Liver (tissue), 3 donors: ENCODE results near the gene ATP6V1A.

Experiments used
- FOXA1 ChIP-seq: IDR thresholded peaks from 2 replicates; pipeline ENCODE4 v1.6.1; 2016; ENCODE audit warnings: antibody characterized with exemption
- GABPA ChIP-seq, 2 donors: IDR thresholded peaks in 1 of 2; conservative IDR thresholded peaks in 1 of 2; 2 replicates each; pipeline ENCODE4 v1.6.1; 2016; ENCODE audit warnings: antibody characterized with exemption in 2 of 2, mild to moderate bottlenecking in 1 of 2, moderate library complexity in 1 of 2
- HNF4A ChIP-seq, 2 donors: conservative IDR thresholded peaks; 2 replicates each; pipeline ENCODE4 v1.6.1; 2016; ENCODE audit warnings: antibody characterized with exemption in 2 of 2, mild to moderate bottlenecking in 2 of 2
- HNF4G ChIP-seq: IDR thresholded peaks from 2 replicates; pipeline ENCODE4 v1.6.1; 2016; ENCODE audit warnings: antibody characterized with exemption
- JUND ChIP-seq, 2 donors: IDR thresholded peaks; 2 replicates each; pipeline ENCODE4 v1.6.1; 2016; ENCODE audit warnings: antibody characterized with exemption in 2 of 2
- RAD21 ChIP-seq, 2 donors: IDR thresholded peaks; 2 replicates each; pipeline ENCODE4 v1.6.1; 2016; ENCODE audit warnings: antibody characterized with exemption in 2 of 2, mild to moderate bottlenecking in 2 of 2
- RXRA ChIP-seq, 2 donors: IDR thresholded peaks; 2 replicates each; pipeline ENCODE4 v1.6.1; 2017 to 2018; ENCODE audit warnings: antibody characterized with exemption in 2 of 2, mild to moderate bottlenecking in 1 of 2
- SP1 ChIP-seq: IDR thresholded peaks from 2 replicates; pipeline ENCODE4 v1.6.1; 2018; ENCODE audit warnings: antibody characterized with exemption, mild to moderate bottlenecking
- TAF1 ChIP-seq: conservative IDR thresholded peaks from 2 replicates; pipeline ENCODE4 v1.6.1; 2016; ENCODE audit warnings: antibody characterized with exemption, mild to moderate bottlenecking
- YY1 ChIP-seq: IDR thresholded peaks from 2 replicates; pipeline ENCODE4 v1.6.1; 2016; ENCODE audit warnings: antibody characterized with exemption, mild to moderate bottlenecking
- TF ChIP-seq, protein P1 (sequence below): fragments of 150-350 bp; IDR thresholded peaks from 2 replicates; pipeline ENCODE4 v1.5.1; 2017; ENCODE audit warnings: improper control_type of control experiment, low read depth, low read length; ENCODE audit not compliant: missing input control
- TF ChIP-seq, protein P2 (sequence below): IDR thresholded peaks from 2 replicates; pipeline ENCODE4 v1.6.1; 2016; ENCODE audit warnings: antibody characterized with exemption
- TF ChIP-seq, protein P3 (sequence below): IDR thresholded peaks from 2 replicates; pipeline ENCODE4 v1.6.1; 2016; ENCODE audit warnings: antibody characterized with exemption
- TF ChIP-seq, protein P4 (sequence below): IDR thresholded peaks from 2 replicates; pipeline ENCODE4 v1.6.1; 2016; ENCODE audit warnings: antibody characterized with exemption, mild to moderate bottlenecking
- donor health status: healthy.
- donor health status: healthy.

DNA sequence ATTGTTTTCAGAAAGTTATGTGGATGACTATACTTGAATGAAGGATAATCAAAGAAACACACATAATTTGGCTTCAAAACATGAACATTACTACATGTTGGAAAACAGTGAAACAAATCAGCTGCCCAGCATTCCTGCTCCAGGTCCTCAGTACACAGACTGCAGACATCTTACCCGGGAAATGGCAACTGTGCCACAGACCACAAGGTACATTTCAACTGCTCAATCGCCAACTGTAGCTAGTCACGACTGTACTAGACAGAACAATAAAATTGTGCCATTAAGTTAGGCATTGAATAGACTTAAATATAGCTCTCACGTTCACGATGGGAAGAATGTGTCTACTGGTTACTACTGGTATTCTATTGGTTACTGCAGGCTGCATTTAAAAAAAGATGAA is 5.7 kb upstream of the ATP6V1A start:
- TF ChIP-seq SP1 (no peak), HNF4A (conservative IDR thresholded peaks at IDR 0.05) (no peak), GABPA (IDR thresholded peaks at IDR 0.05 in 1 of 2, conservative IDR thresholded peaks at IDR 0.05 in 1 of 2) (no peak), YY1 (no peak), RAD21 (IDR thresholded peaks at IDR 0.05) (no peak), RXRA (IDR thresholded peaks at IDR 0.05) (no peak), TAF1 (no peak), FOXA1 (no peak), JUND (IDR thresholded peaks at IDR 0.05) (no peak), HNF4G (no peak)
- TF ChIP-seq, protein P1, sequence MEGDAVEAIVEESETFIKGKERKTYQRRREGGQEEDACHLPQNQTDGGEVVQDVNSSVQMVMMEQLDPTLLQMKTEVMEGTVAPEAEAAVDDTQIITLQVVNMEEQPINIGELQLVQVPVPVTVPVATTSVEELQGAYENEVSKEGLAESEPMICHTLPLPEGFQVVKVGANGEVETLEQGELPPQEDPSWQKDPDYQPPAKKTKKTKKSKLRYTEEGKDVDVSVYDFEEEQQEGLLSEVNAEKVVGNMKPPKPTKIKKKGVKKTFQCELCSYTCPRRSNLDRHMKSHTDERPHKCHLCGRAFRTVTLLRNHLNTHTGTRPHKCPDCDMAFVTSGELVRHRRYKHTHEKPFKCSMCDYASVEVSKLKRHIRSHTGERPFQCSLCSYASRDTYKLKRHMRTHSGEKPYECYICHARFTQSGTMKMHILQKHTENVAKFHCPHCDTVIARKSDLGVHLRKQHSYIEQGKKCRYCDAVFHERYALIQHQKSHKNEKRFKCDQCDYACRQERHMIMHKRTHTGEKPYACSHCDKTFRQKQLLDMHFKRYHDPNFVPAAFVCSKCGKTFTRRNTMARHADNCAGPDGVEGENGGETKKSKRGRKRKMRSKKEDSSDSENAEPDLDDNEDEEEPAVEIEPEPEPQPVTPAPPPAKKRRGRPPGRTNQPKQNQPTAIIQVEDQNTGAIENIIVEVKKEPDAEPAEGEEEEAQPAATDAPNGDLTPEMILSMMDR, result no peak
- TF ChIP-seq, protein P2, sequence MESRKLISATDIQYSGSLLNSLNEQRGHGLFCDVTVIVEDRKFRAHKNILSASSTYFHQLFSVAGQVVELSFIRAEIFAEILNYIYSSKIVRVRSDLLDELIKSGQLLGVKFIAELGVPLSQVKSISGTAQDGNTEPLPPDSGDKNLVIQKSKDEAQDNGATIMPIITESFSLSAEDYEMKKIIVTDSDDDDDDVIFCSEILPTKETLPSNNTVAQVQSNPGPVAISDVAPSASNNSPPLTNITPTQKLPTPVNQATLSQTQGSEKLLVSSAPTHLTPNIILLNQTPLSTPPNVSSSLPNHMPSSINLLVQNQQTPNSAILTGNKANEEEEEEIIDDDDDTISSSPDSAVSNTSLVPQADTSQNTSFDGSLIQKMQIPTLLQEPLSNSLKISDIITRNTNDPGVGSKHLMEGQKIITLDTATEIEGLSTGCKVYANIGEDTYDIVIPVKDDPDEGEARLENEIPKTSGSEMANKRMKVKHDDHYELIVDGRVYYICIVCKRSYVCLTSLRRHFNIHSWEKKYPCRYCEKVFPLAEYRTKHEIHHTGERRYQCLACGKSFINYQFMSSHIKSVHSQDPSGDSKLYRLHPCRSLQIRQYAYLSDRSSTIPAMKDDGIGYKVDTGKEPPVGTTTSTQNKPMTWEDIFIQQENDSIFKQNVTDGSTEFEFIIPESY, result no peak
- TF ChIP-seq, protein P3, sequence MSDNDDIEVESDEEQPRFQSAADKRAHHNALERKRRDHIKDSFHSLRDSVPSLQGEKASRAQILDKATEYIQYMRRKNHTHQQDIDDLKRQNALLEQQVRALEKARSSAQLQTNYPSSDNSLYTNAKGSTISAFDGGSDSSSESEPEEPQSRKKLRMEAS, result no peak
- TF ChIP-seq, protein P4, sequence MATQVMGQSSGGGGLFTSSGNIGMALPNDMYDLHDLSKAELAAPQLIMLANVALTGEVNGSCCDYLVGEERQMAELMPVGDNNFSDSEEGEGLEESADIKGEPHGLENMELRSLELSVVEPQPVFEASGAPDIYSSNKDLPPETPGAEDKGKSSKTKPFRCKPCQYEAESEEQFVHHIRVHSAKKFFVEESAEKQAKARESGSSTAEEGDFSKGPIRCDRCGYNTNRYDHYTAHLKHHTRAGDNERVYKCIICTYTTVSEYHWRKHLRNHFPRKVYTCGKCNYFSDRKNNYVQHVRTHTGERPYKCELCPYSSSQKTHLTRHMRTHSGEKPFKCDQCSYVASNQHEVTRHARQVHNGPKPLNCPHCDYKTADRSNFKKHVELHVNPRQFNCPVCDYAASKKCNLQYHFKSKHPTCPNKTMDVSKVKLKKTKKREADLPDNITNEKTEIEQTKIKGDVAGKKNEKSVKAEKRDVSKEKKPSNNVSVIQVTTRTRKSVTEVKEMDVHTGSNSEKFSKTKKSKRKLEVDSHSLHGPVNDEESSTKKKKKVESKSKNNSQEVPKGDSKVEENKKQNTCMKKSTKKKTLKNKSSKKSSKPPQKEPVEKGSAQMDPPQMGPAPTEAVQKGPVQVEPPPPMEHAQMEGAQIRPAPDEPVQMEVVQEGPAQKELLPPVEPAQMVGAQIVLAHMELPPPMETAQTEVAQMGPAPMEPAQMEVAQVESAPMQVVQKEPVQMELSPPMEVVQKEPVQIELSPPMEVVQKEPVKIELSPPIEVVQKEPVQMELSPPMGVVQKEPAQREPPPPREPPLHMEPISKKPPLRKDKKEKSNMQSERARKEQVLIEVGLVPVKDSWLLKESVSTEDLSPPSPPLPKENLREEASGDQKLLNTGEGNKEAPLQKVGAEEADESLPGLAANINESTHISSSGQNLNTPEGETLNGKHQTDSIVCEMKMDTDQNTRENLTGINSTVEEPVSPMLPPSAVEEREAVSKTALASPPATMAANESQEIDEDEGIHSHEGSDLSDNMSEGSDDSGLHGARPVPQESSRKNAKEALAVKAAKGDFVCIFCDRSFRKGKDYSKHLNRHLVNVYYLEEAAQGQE, result no peak
